GM19324 (cell line): ENCODE data around the gene SMTN.
"Not testable (repeated sequence)": the region's sequence is repeated elsewhere in the genome, so short reads cannot be mapped to it uniquely, and the experiment has no call there.

ENCODE experiments used
- ATAC-seq: cut with Tn5 transposase; IDR thresholded peaks from one replicate; pipeline ENCODE4 v1.9.1; 2021; ENCODE audit warnings: mild to moderate bottlenecking, moderate library complexity; ENCODE audit not compliant: unreplicated experiment, low FRiP score

Gene SMTN

DNA sequence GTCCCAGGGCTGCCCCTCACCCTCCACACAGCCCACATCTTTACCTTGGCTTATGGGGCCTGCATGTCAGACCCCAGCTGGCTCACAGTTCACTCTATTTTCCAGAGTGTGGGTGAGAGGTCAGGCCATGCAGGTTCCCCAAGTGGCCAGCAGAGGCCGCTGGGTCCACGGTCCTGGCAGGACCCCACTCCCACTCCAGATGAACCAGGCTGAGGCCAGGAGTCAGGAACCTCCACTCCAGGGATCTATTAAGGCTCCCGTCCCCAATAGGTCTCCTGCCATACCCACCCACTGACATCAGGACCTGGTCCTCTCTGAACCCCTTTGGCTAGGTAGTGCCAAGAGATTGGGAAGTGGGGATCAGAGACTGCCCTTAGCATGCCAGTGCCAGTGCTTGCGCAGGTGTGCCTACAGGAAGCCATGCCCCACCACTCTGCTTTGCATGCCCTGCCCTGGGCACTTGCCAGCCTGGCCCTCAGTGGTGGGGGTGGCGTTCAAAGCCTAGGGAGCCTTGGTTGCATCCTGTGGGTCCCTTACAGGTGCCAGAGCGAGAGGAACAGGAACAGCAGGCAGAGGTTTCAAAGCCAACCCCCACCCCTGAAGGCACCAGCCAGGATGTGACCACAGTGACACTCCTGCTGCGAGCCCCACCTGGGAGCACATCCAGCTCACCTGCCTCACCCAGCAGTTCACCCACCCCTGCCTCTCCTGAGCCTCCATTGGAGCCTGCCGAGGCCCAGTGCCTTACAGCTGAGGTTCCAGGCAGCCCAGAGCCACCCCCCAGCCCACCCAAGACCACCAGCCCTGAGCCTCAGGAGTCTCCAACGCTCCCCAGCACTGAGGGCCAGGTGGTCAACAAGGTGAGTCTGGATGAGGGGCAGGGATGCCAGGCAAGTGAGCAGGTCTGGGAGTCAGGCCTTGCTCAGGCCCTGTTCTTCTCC lies 8.3 kb downstream of the SMTN start:
- no peak for ATAC-seq

DNA sequence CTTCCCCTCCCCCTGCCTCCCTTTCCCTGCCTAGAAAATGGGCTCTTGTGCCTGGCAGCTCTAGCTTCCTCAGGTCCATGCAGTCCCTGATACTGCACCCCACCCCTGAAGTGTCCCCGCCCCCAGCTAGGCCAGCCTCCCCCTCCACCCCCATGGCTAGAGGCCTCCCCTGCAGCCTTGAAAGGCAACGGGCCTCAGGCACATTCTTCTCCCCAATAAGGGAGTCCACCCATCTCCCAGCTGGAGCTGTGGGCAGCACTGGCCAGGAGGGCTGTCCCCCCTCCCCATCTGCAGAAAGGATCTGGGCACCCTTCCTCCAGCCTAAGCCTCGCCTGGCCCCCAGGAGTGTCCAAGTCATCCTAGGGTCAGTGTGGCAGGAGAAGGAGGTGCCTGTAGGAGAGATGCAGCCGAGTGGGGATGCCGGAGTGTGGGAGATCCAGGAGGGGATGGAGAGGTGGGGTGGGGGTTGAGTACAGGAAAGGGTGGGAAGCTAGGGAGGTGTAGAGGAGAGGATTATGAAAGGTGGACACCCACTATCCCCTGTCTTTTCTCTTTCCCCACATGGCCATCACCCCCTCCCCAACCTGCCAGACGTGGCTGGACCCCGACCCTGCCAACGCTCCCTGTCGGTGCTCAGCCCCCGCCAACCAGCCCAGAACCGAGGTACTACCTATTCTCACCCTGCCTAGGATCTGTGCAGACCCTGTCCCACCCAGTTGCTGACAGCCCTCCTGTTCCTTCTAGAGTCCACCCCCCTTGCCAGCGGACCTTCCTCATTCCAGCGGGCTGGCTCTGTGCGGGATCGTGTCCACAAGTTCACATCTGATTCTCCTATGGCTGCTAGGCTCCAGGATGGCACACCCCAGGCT lies 9.3 kb downstream of the SMTN start:
- no peak for ATAC-seq

DNA sequence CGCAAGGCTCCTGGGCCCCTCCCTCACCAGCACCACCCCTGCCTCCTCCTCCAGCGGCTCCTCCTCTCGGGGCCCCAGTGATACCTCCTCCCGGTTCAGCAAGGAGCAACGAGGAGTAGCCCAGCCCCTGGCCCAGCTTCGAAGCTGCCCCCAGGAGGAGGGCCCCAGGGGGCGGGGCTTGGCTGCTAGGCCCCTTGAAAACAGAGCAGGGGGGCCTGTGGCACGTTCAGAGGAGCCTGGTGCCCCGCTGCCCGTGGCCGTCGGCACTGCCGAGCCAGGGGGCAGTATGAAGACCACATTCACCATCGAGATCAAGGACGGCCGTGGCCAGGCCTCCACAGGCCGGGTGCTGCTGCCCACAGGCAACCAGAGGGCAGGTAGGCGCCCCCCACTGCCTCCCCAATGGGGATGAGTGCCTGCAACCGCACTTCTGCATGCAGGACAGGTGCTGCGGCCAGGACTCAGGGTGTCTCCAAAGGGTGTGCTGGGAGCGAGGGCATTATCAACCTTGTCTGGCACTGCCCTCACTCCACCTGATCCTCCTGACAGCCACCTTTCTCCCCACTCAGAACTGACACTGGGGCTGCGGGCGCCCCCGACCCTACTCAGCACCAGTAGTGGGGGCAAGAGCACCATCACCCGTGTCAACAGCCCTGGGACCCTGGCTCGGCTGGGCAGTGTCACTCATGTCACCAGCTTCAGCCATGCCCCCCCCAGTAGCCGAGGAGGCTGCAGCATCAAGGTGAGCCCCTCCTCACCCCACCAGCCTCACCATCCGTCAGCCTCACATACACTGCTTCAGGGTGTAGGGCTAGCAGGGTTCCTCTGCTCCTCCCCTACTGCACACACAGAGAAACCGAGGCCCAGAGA lies 10.2 kb downstream of the SMTN start:
- ATAC-seq, result no peak

DNA sequence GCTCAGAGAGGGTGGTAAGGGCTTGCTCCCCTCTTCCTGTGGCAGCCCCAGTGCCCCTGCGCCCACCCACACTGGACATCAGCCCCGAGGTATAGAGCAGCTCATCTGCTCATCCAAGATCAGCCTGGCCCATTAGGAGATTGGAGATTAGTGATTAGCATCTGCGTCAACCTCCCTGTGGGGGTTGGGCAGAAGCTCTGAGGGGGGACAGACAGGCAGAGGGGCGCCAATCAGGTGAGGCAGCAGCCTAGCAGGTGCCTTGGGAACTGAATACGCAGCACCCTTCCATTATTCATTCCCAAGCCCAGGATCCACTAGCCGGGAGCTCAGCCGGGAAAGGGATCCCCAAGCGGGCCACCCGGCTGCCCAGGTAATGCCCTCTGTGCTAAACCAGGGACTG lies 11.0 kb downstream of the SMTN start:
- no peak for ATAC-seq

DNA sequence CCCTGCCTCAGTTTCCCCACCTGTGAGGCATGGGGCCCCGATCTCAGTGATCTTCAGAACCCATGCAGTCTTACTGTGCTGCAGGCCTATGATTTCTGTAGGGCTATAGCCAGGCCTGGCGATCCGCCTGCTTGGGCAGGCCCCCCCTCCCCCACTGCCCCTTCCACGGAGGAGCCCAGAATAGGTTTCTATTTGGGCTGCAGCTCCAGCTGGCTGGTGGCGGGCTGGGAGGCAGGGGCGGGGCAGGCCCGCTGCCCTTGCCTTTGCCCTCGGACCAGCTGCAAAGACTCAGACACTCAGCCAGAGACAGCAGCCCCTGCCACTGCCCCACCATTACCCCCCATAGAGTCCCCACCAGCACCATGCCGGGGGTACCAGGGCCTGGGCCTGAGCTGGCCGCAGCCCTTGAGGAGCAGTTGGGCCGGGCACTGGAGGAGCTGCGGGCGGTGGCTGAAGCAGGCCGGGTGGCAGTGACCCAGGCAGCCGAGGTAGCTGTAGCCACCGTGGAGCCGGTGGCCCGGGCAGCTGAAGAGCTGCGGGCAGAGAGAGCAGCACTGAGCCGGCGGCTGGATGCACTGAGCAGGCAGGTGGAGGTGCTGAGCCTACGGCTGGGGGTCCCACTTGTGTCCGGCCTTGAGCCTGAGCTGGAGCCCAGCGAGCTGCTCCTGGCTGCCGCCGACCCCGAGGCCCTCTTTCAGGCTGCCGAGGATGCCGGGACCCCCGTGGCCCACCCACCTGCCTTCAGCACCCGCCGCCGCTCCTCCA lies 12.2 kb downstream of the SMTN start:
- no peak for ATAC-seq

DNA sequence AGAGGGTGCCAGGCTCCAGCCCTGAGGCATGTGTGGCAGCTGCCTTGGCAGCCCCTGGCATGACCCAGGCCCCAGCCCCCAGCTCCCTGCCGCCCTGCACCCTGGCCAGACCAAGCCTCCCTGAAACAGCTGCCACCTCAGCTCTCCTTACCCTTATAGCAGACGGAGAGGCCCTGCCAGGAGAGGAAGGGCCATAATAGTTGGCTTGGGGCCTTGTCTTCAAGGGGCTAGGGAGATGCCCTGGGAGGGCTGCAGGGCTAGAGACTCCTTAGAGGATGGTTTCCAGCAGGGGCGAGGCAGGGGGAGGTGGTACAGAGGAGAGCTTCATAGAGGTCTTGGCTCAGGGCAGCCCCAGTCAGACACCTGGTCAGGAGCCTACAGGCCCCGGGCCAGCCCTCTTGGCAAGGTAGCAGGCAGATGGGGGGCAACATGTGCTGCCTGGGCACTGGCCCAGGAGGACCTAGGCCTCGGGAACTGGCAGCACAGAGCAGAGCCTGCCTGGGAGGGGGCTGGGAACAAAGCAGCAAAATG lies 13.0 kb downstream of the SMTN start:
- ATAC-seq, result no peak

DNA sequence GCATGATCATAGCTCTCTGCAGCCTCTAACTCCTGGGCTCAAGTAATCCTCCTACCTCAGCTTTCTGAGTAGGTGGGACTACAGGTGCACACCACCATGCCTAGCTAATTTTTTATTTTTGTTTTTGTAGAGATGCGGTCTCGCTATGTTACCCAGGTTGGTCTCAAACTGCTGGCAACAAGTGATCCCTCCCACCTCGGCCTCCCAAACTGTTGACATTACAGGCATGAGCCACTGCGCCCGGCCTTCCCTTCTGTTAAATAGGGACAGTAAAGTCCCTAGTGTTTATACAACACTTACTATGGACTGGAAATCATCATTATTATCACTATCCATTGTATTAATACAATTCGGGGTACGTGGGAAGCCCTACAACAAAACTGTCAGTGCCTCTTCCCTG lies 13.6 kb downstream of the SMTN start:
- ATAC-seq, result no peak

DNA sequence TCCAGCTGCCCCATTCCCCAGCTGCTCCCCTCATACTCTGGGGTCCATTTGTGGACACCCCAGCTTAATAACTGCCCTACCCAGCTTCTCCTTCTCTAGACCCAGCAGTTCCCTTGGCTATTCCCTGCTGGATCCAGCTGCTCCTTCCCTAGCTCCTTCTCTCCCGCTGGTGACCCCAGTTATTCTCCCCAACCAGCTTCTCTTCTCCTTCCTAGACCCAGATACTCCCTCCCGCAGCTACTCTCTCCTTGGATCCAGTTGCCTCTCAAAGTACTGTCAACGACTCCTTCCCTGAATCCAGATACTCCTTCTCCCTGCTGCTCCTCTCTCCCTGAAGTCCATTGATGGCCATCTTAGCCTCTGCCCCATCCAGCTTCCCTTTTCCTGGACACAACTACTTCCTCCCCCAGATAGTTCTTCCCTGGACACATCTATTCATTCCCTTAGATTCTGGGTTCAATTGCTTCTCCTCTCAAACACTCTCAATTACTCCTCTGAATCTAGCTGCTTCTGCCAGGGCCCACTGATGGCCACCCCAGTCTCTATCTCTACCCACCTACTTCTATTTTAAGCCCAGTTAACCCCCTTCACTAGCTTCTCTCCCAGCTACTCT lies 14.6 kb downstream of the SMTN start:
- no peak for ATAC-seq

DNA sequence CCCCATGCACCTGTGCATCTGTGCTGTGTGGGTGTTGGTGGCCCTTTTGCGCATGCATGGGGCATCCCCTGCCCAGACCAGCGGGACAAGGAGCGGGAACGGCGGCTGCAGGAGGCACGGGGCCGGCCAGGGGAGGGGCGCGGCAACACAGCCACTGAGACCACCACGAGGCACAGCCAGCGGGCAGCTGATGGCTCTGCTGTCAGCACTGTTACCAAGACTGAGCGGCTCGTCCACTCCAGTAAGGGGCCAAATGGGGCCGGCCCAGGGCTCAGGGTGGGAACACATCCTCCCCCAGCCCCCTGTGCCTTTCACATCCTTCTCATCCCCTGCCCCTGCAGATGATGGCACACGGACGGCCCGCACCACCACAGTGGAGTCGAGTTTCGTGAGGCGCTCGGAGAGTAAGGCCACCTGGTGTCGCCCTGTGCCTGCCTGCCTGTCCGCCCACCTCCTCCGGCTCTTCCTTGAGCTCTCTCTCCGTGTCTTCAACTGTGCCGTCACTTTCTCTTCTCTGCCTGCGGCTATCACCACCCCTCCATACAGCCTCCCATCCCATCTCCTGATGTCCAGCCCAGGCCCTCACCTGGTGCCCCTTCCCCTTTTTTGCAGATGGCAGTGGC lies 15.7 kb downstream of the SMTN start:
- ATAC-seq, result no peak

DNA sequence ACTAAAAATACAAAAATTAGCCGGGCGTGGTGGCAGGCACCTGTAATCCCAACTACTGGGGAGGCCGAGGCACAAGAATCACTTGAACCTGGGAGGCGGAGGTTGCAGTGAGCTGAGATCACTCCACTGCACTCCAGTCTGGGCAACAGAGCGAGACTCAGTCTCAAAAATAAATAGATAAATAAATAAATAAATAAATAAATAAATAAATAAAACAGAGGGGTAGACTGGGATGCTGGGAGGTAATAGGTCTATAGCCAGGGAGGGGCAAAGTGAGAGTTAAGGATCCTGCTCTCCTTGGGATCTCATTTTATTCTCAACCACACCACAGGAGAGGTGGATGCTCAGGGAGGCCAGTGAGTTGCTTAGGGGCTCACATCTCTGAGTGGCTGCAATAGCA lies 16.4 kb downstream of the SMTN start:
- not testable (repeated sequence) for ATAC-seq

DNA sequence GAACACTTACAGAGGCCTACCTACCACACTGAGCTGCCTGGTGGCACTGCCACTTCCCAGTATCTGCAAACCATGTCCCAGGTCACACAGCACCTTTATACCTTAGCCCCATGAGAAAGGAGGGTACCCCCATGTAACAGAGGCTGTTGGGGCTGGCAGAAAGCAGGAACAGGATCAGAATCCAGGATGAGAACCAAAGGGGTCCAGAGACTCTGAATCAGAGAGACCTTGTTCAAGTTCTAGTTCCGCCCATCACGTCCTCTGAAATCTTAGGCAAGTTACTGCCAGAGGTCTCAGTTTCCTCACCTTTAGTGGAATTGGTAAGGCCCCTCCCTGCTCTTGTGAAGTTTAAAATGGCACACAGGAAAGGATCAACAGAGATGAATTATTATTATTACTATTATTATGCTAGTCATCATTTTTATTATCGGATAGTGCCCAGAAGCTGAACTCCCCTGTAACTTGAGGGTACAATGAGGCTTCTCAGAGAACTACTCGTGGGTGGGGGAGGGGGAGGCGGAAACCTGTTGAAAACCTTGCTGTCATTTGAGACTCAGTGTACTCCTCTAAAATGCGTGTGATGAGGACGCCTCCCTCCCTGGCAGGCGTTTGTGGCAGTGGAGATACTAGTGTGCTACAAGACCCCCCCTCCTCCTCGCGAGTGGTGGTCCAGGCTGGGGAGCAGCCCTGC lies 17.0 kb downstream of the SMTN start:
- no peak for ATAC-seq

DNA sequence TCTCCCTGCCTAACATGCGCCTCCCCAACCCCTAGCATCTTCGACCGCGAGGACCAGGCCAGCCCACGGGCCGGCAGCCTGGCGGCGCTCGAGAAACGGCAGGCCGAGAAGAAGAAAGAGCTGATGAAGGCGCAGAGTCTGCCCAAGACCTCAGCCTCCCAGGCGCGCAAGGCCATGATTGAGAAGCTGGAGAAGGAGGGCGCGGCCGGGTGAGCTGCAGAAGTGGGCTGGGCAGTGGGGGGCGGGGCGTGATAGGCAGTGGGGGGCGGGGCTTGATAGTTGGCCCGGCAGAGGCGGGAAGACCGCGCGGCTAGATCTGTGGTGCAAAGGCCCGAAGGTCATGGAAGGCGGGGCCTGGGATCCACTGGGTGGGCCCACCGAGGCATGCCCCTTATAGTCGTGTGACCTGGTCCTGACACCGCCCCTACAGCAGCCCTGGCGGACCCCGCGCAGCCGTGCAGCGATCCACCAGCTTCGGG lies 17.6 kb downstream of the SMTN start:
- ATAC-seq, result no peak

DNA sequence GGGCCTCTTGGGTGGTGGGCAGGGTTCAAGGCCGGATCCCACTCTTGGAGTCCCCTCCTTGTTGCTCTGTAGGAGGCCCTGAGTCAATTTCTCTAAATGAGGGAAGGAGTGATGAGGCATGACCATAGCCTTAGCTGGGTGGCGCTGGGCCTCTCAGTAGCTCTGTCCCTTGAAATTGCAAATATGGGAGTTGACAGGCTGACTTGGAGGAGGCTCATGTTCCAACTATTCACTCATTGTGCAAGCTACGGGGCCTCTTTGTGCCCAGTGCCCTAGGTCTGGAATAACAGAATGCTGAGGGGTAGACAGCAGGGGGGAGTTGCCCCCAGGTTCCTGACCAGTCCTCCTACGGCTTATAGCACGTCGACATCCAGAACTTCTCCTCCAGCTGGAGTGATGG lies 18.3 kb downstream of the SMTN start:
- no peak for ATAC-seq

DNA sequence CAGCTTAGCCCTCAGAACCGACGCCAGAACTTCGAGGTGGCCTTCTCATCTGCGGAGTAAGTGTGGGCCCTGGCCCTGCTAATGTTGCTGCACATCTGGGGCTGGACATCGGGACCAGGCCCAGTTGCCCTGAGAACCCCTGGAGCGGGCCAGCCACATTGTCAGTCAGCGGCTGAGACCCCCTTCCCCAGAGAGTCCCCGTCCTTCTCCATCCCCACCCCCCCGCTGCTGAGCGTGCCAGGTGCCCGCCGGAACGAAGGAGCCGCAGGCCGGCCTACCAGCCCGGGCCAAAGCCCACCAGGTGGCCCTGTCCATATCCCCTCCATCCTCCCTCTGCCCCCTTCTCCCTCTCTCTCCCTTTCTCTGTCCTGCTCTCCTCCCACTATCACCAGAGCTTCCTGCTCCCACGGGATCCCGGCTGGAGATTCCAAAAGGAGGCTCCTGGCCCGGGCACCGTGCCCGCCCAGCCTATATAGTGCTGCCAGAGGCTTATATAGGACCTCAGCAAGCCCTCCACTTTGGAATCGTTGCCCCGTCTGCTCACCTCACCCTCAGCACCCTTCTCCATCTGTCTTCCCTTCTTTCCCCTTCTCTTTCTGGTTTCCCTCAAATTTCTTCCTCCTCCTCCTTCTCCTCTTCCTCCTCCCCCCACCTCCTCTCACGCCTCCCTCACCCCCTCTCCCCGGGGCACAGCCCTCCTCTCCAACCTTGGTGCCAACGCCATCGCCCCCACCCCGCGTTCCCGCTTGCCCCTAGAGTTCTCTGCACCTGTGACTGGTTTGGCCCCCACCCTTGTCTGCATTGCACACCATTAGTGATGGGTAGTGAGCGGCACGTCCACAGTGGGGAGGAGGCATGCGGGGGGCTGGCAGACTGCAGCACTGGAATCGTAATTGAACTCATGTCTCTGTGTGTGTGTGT lies 19.0 kb downstream of the SMTN start:
- ATAC-seq, result no peak

DNA sequence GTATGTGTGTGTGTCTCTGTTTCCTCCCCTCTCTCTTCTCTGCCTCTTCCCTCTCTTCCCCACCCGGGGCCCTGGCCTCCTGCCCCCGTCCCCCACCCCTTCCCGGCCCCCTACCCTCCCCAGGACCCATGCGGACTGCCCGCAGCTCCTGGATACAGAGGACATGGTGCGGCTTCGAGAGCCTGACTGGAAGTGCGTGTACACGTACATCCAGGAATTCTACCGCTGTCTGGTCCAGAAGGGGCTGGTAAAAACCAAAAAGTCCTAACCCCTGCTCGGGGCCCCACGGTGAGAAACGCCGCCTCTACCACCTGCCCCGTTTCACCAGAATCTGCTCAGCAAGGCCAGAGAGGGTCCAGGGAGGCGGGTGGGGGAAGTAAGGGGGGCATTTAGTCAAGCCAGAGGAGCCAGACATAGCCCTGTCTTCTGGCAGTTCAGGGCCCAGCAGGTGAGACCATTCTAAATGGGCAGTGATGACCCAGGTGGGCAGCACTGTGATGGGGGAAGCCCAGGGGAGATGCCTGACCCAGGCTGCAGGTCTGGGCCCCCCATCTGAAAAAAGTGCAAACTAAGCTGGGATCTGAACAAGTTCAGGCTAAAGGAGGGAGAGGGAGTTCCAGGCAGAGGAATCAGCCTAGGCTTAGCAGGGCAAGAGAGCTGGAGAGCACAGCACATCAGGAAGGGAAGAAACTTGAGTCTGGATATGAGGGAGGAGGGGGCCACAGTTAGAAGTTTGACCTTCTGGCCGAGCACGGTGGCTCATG lies 19.8 kb downstream of the SMTN start:
- ATAC-seq, result no peak

DNA sequence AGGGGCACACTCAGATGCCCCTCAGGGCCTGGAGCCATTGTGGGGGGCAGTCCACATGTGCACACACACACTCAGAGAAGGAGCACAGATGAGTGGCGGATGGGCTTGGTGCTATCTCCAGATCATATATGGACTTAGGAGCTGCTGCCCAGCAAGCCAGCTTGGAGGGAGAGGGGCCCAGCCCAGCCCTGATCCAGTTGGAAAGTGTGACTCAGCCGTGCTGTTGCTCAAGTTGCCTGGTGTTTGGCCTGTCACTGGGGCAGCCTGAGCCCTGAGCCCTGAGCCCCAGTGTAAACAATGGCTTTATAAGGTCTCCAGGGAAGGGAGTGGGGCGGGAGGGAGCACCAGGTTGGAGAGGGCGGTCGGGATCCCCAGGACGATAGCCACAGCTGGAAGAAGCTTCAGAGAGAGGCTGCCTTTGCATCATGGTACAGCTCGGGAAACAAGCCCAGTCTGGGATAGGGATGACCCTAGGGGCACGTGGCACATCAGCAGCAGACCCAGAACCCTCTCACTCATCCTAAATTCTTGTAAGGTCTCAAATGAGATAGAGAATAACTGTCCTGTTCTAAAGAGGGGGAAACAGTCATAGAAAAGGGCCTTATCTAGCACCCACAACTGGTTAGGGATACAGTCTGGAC lies 21.4 kb downstream of the SMTN start:
- no peak for ATAC-seq
